ENCODE data around the gene OR52B6.

DNA sequence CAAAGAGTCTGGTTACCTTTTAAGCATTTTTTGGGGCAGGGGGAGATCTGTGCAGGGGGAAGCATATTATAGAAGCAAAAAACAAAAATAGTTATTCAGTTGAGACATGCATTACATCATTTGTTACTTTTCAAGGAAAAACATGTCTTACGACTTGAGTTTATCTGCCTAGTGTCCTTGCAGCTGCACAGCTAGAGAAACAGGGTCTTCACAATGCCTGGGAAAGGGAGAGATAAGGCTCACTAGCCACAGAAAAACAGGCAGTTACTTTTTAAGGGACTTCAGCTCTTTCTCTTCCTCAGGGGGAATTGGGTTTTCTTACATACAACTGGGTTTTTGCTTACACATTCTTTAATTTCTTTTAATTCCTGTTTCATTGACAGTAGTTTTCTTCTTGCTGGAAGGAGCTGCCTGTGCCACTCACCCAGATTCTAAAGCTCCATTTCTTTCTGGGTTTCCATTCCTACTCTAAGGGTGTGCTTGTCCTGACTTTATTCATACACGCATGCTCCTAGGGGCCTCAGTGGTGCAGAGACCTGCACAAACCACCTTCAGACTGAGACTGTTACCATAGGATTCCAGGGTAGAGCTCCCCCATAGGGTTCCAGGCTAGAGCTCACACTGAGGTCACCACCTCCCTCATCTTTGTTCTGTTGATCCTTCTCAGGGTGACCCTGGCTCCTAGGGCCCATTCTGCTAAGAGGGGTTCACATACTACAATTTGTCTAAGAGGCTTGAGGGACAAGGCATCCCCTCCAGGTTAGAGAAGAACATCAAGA lies 49.4 kb upstream of the OR52B6 start:
- TF ChIP-seq PHF8 (CRISPR knock-in tag; IDR thresholded peaks at IDR 0.05) (no peak), NONO (IDR thresholded peaks at IDR 0.05) (no peak), NONO (CRISPR knock-in tag; conservative IDR thresholded peaks at IDR 0.05) (no peak), ZNF337 (CRISPR knock-in tag; IDR thresholded peaks at IDR 0.05; ENCODE audit: borderline replicate concordance, low read depth) (no peak), TBP (CRISPR knock-in tag; IDR thresholded peaks at IDR 0.05) (no peak), PREB (CRISPR knock-in tag; IDR thresholded peaks at IDR 0.05) (no peak), THAP7 (CRISPR knock-in tag; IDR thresholded peaks at IDR 0.05) (no peak), ZBTB2 (CRISPR knock-in tag; IDR thresholded peaks at IDR 0.05; ENCODE audit: low read depth) (no peak)
- TF ChIP-seq, protein P1, sequence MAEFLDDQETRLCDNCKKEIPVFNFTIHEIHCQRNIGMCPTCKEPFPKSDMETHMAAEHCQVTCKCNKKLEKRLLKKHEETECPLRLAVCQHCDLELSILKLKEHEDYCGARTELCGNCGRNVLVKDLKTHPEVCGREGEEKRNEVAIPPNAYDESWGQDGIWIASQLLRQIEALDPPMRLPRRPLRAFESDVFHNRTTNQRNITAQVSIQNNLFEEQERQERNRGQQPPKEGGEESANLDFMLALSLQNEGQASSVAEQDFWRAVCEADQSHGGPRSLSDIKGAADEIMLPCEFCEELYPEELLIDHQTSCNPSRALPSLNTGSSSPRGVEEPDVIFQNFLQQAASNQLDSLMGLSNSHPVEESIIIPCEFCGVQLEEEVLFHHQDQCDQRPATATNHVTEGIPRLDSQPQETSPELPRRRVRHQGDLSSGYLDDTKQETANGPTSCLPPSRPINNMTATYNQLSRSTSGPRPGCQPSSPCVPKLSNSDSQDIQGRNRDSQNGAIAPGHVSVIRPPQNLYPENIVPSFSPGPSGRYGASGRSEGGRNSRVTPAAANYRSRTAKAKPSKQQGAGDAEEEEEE (CRISPR knock-in tag; IDR thresholded peaks at IDR 0.05; ENCODE audit: borderline replicate concordance), result no peak
